HG03460 (cell line): ENCODE measurements around the gene MRPL36.
"Not testable (repeated sequence)": the region's sequence is repeated elsewhere in the genome, so short reads cannot be mapped to it uniquely, and the experiment has no call there.

Source experiments
- ATAC-seq: cut with Tn5 transposase; IDR thresholded peaks from one replicate; pipeline ENCODE4 v1.9.1; 2021; ENCODE audit not compliant: unreplicated experiment

MRPL36 gene

DNA sequence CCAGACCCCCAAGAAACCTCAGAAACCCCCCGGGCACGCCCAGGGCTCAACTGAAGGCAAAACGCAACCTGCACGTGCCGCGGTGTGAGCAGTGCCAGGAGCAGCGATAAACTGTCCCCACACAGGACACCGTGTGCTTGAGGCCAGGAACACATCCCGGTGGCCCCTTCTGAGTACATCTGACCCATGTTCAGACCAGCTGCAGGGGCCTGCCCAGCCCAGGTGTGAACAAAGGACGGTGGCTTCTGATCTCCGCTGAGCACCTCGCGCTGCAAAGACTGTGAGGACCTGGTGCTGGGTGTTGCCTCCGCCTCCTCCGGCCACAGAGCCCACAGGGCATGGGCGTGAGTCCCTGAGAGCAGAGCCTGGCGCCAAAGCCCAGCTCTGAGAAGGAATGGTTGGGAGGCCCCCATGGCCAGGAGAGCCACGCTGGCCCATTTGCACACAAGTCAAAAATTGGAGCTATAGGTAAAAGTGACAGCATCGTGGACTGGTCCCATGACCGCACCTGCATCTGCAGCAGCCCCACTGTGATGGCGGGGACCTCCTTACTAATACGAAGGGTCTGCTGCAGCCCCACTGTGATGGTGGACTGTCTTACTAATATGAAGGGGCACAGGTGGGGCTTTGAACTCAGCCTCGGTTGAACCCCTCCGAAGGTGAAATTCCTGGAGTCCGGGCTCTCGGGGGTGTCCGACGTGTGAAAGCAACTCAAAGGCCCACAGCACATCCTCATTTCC, 33.0 kb upstream of the MRPL36 start:
- ATAC-seq: no peak

DNA sequence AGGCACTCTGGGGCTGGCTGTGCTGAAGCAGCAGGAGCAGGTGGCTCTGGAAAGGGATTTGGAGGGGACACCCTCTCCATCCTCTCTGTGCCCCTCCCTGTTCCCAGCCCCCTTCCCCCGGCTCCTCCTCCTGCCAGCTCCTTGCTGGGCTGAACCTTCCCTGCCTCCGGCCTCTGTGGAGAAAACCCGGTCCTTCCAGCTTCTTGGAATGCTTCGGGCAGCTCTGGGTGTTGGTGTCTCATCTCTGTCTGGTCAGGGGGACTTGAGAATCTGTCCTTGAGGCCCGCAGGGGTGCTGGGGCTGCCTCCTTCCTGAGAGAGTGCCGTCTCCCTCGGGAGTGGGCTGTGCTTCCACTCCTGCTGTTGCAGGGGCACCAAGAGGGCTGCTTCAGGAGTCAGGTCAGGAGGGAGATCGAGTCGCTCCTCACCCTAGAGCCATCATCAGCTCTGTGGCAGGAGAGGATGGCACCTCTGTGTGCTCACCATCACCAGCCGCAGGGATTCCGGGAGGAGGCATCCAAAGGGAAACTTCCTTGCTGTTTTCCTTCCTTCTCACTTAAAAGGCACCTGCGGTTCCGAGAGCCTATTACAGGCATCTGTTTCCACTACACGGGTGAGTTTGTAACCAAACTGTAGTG, 32.2 kb upstream of the MRPL36 start:
- no peak for ATAC-seq

DNA sequence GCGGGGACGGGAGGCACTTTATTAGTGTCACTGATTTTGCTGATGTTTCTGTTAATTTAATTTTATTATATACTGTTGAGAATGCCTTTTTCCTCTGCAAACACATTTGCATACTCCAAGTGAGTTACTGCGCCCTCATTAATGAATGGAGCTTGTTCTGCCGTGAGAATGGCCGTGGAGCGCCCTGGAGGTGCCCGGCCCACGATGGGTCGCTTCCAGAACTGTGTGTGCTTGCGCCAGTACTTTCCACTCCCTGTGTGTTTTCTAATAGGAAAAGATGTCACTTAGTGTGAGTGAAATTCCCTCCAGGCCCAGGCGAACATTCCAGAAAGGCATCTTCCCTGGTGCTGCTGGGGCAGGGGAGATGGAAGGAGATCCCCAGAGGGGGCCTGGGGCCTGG, 31.6 kb upstream of the MRPL36 start:
- no peak for ATAC-seq

DNA sequence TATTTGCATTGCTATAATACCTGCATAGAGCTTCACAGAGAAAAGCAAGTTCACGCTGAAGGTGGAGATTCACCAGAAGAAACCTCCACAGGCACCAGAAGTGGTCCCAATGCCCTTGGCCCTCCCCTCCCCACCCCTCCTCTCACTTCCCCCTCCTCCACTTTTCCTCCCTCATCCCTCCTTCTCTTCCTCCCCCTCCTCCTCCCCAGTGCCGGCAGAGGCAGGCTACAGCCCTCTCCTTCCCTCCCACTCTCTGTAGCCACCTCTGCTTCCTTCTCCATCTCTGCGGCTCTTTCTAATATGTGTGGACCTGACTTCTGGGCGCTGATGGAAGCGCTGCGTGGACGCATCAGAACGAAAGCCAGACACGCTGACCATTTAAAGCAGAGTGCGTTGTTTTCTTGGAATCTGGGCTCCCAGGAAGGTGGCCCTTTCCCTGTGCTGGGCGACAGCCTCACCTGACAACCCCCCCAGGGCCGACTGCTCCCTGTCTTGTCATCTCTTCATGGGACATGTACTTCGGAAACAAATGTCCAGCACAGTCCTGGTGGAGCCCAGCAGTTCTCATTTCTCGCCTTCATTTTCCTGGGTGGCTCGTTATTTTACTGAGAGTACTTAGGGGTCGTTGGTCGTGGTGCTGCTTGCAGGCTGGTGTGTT, 31.1 kb upstream of the MRPL36 start:
- ATAC-seq: no peak

DNA sequence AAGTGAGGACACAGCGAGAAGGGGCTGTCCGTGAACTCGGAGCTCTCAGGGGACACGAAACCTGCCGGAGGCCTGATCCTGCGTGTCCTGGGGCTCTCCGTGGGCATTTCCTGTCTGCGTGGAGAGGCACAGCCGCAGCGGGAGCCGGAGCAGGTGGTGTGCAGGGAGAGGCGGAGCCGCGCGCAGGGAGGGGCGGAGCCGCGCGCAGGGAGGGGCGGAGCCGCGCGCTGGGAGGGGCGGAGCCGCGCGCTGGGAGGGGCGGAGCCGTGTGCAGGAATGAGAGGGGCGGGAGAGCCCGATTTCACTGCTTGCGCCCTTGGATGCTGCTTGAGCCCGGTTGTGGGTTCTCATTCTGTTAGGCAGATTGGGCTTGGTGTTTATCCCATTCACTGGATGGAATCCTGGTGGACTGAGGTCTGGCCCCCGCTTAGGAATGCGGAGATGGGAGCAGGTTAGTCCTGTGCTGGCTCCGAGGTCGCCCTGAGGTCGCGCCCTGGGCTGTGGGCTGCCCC, 28.3 kb upstream of the MRPL36 start:
- ATAC-seq: no peak

DNA sequence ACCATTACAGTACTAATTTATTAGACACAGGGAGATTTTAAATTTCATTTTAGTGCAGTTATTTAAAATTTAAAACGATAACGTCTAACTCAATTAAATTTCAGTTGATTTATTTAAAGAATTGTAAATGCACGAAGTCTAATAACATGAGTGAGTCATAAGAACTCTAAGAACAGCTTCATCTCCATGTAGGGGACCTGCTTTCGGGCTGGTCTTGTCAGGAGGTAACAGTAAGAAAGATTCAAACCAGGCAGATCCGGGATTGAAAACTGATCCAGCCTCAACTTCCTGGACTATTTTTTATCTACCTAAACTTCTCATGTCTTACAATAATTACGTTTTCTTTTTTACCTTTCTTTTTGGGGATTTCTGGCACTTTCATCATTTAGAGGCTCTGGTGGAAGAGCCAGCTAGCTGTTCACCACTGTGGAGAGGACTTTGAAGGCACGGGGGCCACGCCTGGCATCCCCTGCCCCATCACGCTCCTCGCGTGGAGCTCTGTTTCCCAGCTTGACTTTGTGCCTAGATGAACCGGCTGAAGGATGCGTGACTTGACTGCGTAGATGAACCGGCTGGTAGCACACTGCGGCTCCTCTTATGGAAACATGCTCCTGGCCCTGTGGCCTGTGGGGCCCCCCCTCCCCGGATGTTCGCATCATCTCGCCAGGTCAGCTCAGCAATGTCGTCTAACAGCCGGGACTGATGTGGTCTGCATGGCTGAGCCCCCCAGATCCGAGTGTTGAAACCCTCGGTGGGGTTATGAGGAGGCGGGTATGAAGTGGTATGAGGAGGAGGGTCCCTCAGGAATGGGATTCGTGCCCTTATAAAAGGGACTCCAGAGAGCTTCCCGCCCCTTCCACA, 27.6 kb upstream of the MRPL36 start:
- ATAC-seq: no peak

DNA sequence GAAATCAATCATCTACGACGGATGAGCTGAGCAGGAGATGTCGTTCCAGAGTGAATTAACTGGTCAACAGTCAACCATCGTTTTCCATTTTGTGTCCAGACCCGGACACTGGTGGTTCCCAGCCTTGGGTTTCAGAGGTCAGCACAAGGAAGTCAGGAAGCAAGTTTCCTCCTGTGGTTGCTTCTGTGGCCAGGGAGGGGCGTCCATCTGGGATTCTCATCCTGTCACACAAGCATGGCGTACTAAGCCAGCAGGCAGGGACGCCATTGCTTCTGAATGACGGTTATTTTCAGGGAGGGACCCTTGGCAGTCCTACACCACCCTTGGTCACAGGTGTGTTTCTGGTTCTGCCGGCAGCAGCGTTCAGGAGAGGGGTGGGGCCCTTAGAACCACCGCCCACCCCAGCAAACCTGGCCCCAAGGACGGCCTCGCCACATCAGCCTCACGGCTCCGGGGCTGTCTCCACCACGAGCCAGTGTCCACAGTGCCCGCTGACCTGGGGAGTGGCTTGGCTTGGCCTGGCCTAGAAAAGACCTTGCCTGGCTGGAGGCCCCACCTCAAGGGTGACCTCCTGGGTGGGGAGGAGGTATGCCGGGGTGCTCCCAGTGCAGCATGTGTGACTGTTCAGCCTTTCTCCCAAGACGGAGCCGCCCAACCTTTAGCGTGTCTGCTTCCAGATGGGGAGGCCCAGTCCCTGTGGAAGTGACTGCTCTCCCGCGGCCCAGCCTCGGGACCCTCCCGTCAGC, 26.8 kb upstream of the MRPL36 start:
- ATAC-seq: no peak

DNA sequence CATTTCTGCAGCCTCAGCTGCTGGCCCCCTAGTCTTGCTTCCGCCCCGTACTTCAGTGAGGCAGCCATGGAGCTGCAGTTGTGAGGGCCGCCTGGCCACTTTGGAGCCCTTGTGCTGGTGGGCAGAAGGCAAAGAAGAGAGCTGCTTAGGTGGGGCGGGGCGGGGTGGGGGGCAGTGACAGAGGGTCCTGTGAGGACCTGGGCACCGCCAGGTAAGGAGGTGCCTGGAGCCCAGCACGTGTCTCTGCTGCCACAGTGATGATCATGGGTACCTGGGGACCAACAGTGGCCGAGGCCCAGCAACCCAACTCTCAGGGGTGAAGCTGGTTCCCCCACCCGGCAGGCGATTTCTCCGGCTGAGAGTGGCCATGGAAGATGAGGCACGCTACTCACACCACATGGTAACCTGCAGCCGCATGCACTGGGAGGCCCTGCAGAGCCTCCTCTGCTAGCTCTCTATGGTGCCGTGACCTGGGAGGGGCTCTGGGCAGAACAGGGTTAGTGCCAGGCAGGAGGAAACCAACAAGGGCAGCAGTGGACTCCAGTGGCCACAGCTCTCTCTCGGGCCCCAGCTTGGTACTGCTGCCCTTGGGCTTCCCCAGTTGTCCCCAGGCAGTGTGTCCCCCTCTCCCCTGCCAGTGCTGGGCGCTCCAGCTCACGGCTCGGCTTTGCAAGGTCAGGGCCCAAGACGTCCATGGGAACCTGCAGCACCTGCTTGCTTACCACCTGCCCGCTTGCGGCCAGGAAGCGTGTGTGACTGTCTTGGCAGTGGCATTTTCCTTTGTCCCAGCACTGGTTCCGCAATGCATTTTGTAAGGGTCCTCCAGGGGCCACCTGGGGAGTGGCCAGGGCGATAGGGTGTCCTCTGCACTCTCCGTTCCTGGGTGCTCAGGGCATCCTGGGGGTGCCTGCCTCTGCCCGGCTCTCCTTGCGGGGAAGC, 25.5 kb upstream of the MRPL36 start:
- ATAC-seq: no peak

DNA sequence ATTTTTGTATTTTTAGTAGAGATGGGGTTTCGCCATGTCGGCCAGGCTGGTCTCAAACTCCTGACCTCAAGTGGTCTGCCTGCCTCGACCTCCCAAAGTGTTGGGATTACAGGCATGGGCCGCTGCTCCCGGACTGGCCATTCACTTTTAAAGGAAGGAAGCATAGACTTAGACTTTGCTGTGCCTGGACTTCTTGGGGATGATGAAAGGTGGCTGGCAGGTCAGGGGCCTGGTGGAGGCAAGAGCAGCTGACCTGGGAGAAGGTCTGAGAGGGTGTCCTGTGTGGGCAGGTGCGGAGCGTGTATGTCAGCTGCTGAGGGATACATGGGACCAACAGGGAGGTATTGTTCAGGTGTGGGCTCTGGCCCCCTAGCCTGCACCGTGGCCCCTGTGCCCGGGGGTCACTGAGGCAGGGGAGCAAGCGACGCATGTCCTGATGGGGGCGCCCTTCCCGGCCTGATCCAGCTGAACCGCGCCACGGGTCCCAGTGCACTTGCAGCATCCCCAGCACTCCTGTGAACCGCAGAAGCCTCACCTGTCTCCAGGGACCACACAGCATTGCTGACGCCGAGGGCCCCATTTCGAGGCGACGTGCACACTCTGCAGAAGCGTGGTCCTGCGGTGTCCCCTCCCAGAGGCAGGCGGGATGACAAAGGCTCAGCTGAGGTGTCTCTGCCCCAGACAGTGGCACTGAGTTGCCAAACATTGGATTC, 24.6 kb upstream of the MRPL36 start:
- no peak for ATAC-seq

DNA sequence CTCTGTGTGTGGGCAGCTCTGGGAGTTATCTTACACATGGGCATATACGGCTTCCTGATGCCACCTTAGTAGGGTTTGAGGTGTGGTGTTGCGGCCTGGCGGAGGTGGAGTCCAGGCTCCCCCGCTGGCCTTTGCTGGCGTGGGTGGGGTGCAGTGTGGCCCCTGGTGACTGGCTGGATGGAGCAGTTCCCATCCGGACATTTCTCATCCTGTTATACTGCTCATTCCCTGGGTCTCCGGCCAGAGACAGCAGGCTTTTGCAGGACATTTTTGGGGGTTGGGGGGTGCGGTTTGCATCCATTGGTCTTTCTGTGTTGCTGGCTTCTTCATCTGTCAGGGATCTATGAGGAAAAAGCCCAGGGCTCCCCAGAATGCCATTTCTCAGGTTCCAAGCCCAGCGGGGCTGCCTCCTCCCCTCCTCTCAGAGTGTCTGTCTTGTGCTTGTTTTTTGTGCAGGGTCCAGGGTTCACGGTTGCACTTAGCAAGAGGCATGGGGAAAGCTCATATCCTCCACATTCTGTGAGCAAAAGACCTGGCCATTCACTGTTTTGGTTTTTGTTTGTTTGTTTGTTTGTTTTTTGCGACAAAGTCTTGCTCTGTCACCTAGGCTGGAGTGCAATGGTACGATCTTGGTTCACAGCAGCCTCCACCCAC, 23.9 kb upstream of the MRPL36 start:
- ATAC-seq: no peak

DNA sequence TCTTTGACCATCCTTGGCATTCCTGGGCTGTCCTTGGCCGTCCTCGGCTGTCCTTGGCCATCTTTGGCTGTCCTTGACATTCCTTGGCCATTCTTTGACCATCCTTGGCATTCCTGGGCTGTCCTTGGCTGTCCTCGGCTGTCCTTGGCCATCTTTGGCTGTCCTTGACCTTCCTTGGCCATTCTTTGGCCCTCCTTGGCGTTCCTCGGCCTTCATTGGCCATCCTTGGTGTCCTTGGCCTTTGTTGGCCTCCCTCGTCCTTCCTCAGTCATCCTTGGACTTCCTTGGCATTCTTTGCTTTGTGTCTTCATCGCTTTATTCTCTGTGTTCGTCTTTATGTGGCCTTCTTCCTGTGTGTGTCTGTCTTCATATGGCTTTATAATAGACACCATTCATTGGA, 22.2 kb upstream of the MRPL36 start:
- no peak for ATAC-seq

DNA sequence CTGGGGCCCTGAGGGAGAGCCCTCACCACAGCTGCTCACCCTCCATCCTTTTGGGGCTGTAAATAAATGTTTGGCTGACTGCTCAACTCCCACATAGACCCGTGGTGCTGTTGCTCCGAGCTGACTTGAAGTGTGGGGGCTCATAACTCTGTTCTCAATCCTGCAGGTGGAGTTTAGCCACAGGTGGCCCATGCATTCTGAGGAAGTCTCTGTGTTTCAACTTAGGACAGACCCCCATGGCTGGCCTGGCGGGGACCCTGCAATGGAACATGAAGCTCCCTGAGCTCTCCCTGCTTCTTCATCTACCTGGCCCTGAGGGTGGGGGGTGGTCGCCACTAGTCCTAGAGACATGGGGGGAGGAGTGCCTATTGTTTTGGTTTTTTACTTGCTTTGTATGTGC, 21.3 kb upstream of the MRPL36 start:
- no peak for ATAC-seq

DNA sequence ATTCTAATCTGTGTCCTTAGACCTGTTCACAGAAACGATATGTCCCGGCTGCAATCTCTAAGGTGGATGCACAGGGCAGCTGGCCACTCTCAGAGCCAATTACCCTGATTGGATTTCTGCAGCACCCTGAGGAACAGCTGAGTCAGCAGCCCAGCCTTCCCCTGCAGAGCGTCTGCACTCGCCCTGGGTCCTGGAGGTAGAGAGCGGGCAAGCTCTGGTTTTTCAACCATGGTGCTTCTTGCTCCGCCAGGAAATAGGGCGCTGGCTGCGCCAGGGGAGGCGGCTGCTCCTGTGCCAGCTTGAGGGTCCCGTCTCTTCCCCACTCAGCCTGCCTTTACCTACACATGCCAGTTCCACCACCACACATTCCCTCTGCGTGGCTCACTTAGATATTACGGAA, 20.7 kb upstream of the MRPL36 start:
- no peak for ATAC-seq

DNA sequence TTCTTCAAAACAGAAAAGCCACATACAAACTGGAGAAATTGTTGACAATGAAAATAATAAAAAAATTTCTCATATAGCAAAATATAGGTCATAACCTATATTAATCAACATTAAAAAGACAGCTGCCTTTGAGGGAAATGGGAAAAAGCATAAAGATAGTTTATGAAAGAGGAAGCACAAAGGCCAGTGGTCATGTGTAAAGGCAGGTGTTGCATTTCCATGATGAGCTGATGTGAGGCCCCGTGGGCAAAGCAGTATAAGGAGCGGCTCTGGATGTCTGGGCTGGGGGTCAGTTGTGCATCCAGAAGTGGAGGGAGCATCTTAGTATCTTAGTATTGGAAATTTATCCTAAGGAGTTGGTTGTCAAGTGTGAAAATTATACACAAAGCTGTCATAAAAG, 19.8 kb upstream of the MRPL36 start:
- no peak for ATAC-seq

DNA sequence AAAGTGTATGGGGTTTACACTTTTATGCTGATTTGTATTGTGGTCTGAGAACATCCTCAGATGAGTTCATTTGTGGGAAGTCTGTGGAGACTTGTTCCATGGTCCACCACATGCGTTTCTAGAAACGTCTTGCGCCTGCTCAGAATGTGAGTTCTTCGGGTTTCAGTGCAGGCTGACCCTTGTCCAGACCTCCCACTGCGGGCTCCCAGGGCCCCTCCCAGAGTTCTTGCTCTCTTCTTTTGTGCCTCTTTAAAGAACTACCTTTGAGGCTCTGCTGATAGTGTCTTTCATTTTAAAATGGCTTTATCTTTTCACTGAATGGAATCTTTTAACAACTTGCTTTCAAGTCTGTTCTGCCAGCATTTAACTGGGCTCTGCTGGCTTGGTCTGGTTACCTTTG, 19.1 kb upstream of the MRPL36 start:
- no peak for ATAC-seq

DNA sequence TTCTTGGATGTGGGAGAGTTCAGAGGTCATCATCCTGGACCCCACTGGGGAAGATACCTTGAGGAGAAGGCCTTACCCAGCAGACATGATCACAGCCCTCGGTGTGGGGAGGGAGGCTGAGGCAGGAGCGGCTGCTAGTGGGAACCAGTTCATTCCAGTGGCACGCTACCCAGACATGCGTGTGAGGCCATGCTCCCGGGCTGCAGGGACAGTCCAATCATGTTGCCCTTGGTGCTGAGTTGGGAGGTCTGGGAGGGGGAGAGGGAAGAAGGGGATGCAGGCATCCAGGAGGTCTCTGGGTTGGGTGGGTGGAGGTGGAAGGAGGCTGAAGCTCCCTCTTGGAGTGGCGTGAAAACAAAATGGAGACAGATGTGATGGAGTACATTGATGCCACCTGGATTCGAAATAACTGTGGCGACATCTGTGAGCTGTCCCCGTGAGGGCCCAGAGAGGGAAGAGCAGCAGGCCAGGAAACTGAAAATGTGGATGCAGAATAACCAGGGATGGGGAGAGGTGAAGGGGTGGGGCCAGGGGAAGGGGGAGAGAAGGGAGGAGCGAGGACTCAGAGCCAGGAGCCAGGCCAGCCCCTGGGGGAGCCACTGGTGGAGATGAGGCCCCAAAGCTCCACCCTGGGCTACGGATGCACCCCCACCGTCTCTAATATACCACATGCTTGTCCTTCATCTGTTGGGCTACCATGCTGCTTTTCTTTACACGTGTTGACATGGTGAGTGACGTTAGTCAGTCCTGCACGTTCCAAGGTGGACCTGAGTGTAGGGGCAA, 17.8 kb upstream of the MRPL36 start:
- no peak for ATAC-seq

DNA sequence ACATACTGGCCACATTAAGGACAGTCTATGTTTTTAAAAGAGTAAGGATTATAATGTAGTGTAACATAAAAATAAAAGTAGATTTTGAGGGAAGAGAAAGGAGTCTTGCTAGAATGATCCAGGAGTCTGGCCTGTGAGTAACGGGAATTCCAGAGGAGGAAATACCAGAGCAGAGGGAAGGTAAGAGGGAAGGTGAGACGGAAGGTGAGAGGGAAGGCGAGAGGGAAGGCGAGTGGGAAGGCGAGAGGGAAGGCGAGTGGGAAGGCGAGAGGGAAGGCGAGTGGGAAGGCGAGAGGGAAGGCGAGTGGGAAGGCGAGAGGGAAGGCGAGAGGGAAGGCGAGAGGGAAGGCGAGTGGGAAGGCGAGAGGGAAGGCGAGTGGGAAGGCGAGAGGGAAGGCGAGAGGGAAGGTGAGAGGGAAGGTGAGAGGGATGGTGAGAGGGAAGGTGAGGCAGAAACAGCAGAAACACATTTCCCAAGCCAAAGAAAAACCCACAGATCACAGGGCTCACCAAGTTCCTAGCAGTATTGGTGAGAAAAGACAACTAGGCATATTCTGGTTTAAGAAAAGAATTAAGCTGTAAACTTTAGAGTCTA, 17.0 kb upstream of the MRPL36 start:
- not testable (repeated sequence) for ATAC-seq
